HepG2 (cell line): ENCODE data around the gene FITM2.

Source experiments
- ARHGAP35 ChIP-seq: sonication (generic); formaldehyde crosslinking; IDR thresholded peaks from 2 replicates; pipeline ENCODE4 v1.9.0; 2022; ENCODE audit warnings: mild to moderate bottlenecking, inconsistent platforms, moderate library complexity, missing genetic modification reagents, borderline replicate concordance
- CEBPB ChIP-seq: IDR thresholded peaks from 2 replicates; pipeline ENCODE4 v1.6.1; 2011; ENCODE audit warnings: low read depth, low read length, improper control_type of control experiment, borderline replicate concordance
- CTCF ChIP-seq: sonication (generic); formaldehyde crosslinking; IDR thresholded peaks from 2 replicates; pipeline ENCODE4 v1.5.0; 2020; ENCODE audit warnings: mild to moderate bottlenecking, missing genetic modification reagents, moderate library complexity
- MATR3 ChIP-seq: sonication (generic); formaldehyde crosslinking; IDR thresholded peaks from 2 replicates; pipeline ENCODE4 v1.4.0; 2020; ENCODE audit warnings: missing genetic modification reagents
- NCOA2 ChIP-seq: sonication (generic); formaldehyde crosslinking; IDR thresholded peaks from 2 replicates; pipeline ENCODE4 v1.8.0; 2022; ENCODE audit warnings: inconsistent platforms

GRCh38 chr20:44344723-44345122, 33.7 kb upstream of the FITM2 start:
- TF ChIP-seq ARHGAP35 (CRISPR knock-in tag) = no peak
- TF ChIP-seq MATR3 (CRISPR knock-in tag) = no peak
- TF ChIP-seq CEBPB = no peak
- no peak for TF ChIP-seq CTCF (CRISPR knock-in tag)
- TF ChIP-seq NCOA2 (CRISPR knock-in tag) = no peak
